Activated T-helper 1 cell treated with anti-CD3 and anti-CD28 coated beads, Interleukin-12 subunit alpha, Interleukin-12 subunit beta, Interleukin-2, Interleukin-4 antibody, amounts not matched to agents 30 ng/mL and 10 ng/mL and 1 ng/mL, durations not matched to agents 14 hours and 24 hours and 36 hours (primary cell): ENCODE results near the gene LY6G6D. TPM values are rescaled to one million over a fixed set of nuclear protein-coding genes. Genes with fewer than 3 reads are reported as not detected.

Source experiments
- DNase-seq: peaks from one replicate; pipeline ENCODE4 v3.0.0; 2021; ENCODE audit warnings: low spot score
- H3K27ac Mint-ChIP-seq: one replicate; pipeline ENCODE4 v1.8.0; 2021; ENCODE audit warnings: mild to moderate bottlenecking, mixed read lengths
- H3K27me3 Mint-ChIP-seq: one replicate; pipeline ENCODE4 v1.8.0; 2022; ENCODE audit warnings: mild to moderate bottlenecking, moderate library complexity, mixed read lengths; ENCODE audit not compliant: insufficient read depth
- H3K36me3 Mint-ChIP-seq: one replicate; pipeline ENCODE4 v1.8.0; 2021; ENCODE audit warnings: low read depth, mixed read lengths
- H3K4me1 Mint-ChIP-seq: one replicate; pipeline ENCODE4 v1.8.0; 2021; ENCODE audit warnings: low read depth, mixed read lengths
- H3K4me3 Mint-ChIP-seq: one replicate; pipeline ENCODE4 v1.8.0; 2021; ENCODE audit warnings: mild to moderate bottlenecking, moderate library complexity, mixed read lengths
- H3K9me3 Mint-ChIP-seq: one replicate; pipeline ENCODE4 v1.8.0; 2021; ENCODE audit warnings: mixed read lengths
- intact Hi-C: fragments of 100-400 bp; cut with micrococcal nuclease; formaldehyde crosslinking; loops from one replicate; pipeline ENCODE4 v1.15.1; 2024
- total RNA-seq: library from RNA; stranded (reverse); gene quantifications from 2 replicates; pipeline ENCODE4 v1.2.3, GENCODE V29; 2022

The LY6G6D gene
- total RNA-seq, 1 donor from 2014 or later, result not detected

DNA sequence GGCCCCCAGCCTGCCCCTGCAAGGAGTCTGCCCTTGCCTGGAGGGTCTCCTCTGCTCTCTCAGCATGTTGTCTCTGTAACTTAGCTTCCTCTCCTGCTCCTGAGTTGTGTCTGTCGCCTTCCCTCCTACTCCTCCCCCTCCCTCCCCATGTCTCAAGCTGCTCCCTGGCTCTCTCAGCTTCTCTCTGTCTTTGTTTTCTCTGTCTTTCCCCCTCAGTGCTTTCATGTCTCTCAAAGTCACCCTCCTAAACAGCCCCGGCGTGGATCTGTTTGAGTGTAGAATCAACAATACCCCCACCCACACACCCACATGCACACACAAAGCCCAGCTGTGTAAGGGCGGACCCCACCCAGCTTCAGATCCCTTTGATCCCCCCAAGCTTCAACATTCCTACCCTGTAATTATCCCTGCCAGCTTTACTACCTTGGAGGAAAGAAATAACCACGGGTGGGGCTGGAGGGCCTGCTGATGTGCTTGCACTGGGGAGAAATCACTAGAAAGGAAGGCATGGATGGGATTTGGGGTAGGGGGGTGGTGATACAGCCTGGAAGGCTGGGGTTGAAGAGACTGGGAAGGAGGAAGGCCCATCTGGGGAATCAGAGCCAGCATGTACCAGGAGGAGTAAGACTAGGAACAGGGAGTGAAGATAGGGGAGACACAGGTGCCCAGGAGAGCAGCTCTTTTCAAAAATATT, 1.0 kb upstream of the LY6G6D start:
- Mint-ChIP-seq H3K9me3 (no peaks in the 10 kb centered on the region), H3K4me1 (peaks cover 15% of the 10 kb centered on the region), H3K27me3 (peaks cover 10% of the 10 kb centered on the region), H3K4me3 (no peak overlapping the region), H3K36me3 (no peaks in the 10 kb centered on the region), H3K27ac (no peak overlapping the region)
- intact Hi-C loops, result no loop called here
- no peak for DNase-seq

DNA sequence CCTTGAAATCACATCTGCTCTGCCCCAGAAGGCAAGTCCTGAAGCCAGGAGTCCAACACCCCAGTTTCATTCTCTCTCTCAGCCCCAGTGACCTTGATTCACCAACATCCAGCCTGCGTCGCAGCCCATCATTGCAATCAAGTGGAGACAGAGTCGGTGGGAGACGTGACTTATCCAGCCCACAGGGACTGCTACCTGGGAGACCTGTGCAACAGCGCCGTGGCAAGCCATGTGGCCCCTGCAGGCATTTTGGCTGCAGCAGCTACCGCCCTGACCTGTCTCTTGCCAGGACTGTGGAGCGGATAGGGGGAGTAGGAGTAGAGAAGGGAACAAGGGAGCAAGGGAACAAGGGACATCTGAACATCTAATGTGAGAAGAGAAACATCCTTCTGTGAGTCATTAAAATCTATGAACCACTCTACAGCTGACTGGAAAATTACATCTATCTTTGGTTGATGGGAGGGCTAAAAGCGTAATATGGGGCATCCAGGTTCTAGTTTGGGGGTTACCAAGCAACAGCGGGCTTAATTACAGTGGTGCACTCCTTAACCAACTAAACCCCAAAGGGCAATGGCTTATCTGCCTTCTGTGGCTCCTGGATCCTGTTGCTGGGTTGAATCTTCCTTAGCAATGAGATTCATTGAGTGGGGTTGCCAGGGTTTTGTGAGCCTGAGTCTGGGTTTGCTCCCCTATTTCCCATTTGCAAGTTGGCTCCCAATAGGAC, 2.5 kb downstream of the LY6G6D start:
- Mint-ChIP-seq H3K9me3 (no peaks in the 10 kb centered on the region), H3K27ac (no peak overlapping the region), H3K27me3 (peaks cover 6% of the 10 kb centered on the region), H3K36me3 (no peaks in the 10 kb centered on the region), H3K4me3 (no peak overlapping the region), H3K4me1 (peaks cover 5% of the 10 kb centered on the region)
- intact Hi-C loops, result no loop called here
- DNase-seq, result no peak

DNA sequence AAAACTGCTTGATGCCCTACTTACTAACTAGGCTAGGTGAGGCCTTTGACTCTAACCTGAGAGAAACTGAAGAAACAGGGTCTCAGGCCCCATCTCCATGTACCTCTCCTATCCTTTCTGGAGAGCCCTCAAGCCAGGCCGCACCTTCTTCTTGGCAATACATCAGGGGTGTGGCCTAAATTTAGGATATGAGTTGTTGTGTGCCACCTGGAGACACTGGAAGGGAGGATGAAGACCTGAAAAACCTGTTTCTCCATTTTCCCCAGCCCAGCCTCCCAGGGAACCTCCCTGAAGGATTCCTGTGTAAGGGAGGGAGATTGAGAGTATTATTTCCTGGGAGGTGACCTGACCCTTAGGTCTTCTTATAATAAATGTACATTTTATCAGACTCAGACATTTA, 3.1 kb downstream of the LY6G6D start:
- peaks cover 6% of the 10 kb centered on the region for H3K27me3 Mint-ChIP-seq

DNA sequence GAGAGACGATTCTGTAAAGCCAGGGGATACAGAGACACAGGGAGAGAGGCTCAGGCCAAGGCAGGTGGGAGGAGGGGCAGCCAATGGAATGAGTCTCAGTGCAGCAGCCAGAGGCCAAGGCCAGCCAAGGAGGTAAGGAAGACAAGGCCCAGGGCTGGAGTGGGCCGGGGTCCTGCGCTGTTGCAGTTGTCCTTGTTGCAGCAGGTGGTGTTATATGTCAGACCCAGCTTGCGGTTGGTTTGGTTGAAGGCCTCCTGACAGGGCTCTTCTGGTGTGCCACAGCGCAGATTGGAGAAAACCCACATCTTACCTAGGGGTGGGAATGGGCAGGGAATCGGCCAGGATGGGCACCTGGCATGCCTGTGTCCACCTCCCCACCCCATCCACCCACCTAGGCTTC, 3.9 kb downstream of the LY6G6D start:
- Mint-ChIP-seq H3K27me3 (peaks cover 5% of the 10 kb centered on the region), H3K36me3 (no peaks in the 10 kb centered on the region), H3K4me3 (no peak overlapping the region), H3K9me3 (no peaks in the 10 kb centered on the region), H3K27ac (no peak overlapping the region), H3K4me1 (peaks cover 3% of the 10 kb centered on the region)
- no peak for DNase-seq
- intact Hi-C loops, result no loop called here

More for the DNA sequence above, 3.1 kb downstream of the LY6G6D start:
- no peak overlapping the region for H3K27ac Mint-ChIP-seq
- intact Hi-C loops, result no loop called here
- H3K9me3 Mint-ChIP-seq, result no peaks in the 10 kb centered on the region
- no peak overlapping the region for H3K4me3 Mint-ChIP-seq
- peaks cover 5% of the 10 kb centered on the region for H3K4me1 Mint-ChIP-seq
- DNase-seq, result no peak
- H3K36me3 Mint-ChIP-seq, result no peaks in the 10 kb centered on the region

DNA sequence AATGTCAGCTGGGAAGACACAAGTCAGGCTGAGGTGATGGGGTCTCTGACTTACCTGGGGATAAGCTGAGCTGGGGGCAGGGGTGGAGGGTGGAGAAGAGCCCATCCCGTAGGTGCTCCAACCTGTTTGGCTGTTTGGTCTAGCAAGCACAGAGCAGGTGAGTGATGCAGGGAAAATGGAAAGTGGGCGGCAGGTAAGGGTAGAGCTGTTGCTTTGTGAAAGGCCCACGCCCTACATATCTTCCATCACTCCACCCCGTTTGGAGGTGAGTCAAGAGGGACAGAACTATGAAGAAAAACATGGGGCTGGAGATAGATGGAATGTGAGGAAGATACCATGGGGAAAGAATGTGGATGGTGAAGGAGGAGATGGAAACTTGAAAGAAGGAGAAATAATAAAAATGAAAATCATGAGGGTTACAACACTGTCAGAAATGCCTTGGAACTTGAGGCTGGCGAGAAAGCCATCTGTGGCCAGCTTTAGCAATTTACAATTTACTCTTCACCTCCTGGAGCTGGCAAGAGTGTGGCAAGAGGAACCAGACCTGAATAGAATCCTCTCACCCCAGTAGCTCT, 5.1 kb downstream of the LY6G6D start:
- no peaks in the 10 kb centered on the region for H3K27me3 Mint-ChIP-seq
- intact Hi-C loops, result no loop called here
- H3K4me1 Mint-ChIP-seq, result no peaks in the 10 kb centered on the region
- no peaks in the 10 kb centered on the region for H3K9me3 Mint-ChIP-seq
- DNase-seq, result no peak
- H3K36me3 Mint-ChIP-seq, result no peaks in the 10 kb centered on the region
- no peak overlapping the region for H3K27ac Mint-ChIP-seq
- H3K4me3 Mint-ChIP-seq, result no peak overlapping the region

DNA sequence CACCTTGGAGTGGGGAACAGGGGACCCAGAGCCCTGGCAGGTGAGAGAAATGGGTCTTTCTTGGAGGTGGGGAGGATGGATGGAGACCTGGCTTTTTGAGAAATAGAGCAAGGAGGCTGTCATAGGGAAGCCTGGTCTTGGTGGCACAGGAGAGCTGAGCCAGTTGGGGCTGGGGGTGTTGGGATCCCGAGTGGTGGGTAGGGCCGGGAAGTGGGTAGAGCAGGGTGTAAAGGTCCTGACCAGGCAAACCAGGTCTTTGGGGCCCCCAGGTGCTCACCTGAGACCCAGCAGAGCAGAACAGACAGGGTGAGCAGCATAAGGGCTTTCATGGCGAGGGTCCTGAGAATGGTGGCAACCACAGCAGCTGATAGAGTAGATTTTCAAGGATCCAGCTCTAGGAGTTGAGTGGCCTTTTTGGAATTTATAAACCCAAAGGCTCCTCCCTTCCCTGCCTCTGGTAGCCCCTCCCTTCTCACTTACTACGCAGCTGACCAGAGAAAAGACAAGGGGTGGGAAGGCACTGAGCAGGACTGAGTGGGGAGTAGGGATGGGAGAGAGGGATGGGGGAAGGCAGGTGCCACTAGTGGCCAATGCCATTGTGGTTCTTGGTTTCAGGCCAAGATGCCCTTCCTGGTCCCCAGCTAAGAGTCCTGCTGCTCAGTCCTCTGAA, 6.3 kb downstream of the LY6G6D start, which contains the start of gene LY6G6C:
LY6G6C (minus strand) TSS at position 396 of the 670 bp plus-strand sequence; CDS start at position 329, 67 bp downstream.
- no peak for DNase-seq
- H3K27me3 Mint-ChIP-seq, result no peaks in the 10 kb centered on the region
- H3K36me3 Mint-ChIP-seq, result no peaks in the 10 kb centered on the region
- intact Hi-C loops, result no loop called here
- peaks cover 11% of the 10 kb centered on the region for H3K4me1 Mint-ChIP-seq
- no peak within 1 kb of the TSS for H3K4me3 Mint-ChIP-seq
- no peaks in the 10 kb centered on the region for H3K9me3 Mint-ChIP-seq
- no peak within 1 kb of the TSS for H3K27ac Mint-ChIP-seq

DNA sequence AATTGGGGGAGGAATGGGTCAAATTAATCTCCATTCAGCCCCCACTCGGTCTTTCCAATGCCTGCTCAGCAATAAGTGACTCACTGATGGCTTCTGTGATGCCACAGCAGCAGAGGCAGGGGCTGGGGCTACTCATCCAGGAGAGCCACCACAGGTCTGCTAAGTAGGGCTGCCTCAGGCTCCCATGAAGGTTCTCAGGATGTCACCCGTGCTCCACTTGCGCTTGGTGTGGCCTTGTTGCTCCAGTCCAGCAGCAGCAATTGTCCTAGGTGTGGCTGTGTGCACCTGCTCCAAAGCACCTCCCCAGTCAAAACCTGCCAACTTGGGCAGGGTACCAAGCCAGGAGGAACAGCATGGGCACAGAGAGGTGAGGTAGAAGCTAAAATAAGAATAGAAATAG, 7.0 kb downstream of the LY6G6D start:
- intact Hi-C loops, result no loop called here
- Mint-ChIP-seq H3K27me3 (no peaks in the 10 kb centered on the region), H3K4me1 (peaks cover 18% of the 10 kb centered on the region), H3K4me3 (no peak overlapping the region), H3K9me3 (no peaks in the 10 kb centered on the region), H3K27ac (no peak overlapping the region), H3K36me3 (no peaks in the 10 kb centered on the region)
- no peak for DNase-seq

DNA sequence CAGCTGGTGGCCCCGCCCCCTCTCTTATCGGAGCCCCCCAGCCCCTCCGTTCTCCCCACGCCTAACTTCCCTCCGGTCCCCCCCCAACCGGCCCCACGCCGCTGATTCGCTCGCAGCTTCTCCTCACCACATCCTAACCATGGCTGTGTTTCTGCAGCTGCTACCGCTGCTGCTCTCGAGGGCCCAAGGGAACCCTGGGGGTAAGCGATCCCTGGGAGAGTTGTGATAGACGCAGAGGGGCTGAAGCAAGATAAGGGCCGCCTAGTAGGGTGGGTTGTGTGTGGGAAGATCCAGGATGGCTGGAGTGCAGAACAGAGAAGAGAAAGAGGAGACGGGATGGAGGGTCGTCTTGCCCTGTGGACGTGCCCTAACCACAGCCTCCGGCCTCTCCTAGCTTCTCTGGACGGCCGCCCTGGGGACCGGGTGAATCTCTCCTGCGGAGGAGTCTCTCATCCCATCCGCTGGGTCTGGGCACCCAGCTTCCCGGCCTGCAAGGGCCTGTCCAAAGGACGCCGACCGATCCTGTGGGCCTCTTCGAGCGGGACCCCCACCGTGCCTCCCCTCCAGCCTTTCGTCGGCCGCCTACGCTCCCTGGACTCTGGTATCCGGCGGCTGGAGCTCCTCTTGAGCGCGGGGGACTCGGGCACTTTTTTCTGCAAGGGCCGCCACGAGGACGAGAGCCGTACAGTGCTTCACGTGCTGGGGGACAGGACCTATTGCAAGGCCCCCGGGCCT, 8.3 kb downstream of the LY6G6D start, which contains the start of gene MPIG6B:
MPIG6B (plus strand) TSS at position 129 of the 735 bp plus-strand sequence; CDS start at position 140, 11 bp downstream.
- no peaks in the 10 kb centered on the region for H3K36me3 Mint-ChIP-seq
- H3K9me3 Mint-ChIP-seq, result no peaks in the 10 kb centered on the region
- H3K27ac Mint-ChIP-seq, result no peak within 1 kb of the TSS
- H3K4me3 Mint-ChIP-seq, result no peak within 1 kb of the TSS
- DNase-seq, result no peak
- H3K27me3 Mint-ChIP-seq, result no peaks in the 10 kb centered on the region
- peaks cover 25% of the 10 kb centered on the region for H3K4me1 Mint-ChIP-seq
- intact Hi-C loops, result no loop called here

DNA sequence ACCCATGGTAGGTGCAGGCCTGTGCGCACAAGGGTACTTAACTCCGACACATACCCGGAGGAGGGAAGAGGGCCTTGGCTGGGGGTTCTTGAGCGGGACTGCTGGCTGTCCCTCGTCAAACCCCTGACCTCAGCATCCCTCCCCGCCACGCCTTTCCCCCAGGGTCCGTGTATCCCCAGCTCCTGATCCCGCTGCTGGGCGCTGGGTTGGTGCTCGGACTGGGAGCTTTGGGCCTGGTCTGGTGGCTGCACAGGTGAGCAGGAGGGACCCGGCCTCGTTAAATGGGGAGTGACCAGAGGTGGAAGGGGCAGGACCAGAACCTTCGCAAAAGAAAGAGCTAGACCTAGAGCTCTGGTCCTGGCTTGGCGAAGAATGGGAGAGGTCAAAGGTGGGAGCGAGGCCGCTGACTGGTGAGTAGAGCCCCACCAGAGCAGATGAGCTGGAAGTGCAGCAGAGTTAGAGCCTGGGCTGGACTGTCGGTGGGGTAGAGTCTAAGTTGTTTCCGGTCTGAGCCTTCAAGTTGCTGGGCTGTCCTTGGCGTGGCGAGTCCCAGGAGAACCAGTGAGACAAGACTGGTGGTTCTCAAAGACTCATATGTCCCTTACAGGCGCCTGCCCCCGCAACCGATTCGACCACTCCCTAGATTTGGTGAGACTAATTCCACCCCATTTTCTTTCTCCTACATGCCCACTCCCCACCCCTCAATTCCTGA, 9.0 kb downstream of the LY6G6D start:
- no peak for DNase-seq
- Mint-ChIP-seq H3K27me3 (no peaks in the 10 kb centered on the region), H3K4me1 (peaks cover 27% of the 10 kb centered on the region), H3K9me3 (no peaks in the 10 kb centered on the region), H3K27ac (no peak overlapping the region), H3K36me3 (no peaks in the 10 kb centered on the region), H3K4me3 (no peak overlapping the region)
- intact Hi-C loops, result no loop called here

DNA sequence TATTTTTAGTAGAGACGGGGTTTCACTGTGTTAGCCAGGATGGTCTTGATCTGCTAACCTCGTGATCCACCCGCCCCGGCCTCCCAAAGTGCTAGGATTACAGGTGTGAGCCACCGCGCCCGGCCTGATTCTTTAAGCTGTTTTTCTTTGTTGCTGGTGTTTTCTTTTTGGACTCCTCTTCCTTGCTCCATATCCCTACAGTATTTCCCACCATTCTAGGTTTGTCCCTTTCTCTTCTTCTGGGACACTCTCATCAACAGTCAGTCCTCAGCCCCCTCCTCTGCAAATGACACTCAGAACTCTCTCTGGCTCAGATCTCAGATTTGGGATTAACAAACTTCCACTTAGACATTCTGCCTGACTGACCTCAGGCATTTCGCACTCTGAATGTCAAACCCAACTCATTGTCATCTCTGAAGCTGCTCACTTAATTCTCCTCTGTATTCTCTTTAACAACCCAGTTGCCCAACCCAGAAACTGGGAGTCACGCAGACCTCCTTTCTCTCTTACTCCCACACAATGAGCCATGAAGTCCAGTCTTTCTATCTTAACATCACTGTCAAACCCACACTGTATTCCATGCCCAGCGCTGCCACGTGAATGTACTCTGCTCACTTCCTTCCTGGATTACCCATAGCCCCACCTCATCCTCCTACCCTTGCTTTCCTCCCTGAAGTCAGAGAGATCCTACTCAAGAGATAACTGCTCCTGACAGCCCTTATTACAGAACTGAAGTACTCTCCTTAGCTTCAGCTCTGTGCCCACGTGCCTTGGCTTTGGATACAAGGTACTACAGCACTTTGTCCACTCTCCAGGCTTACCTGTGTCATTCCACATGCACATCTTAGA, 10.6 kb downstream of the LY6G6D start:
- no peak for DNase-seq
- peaks cover 6% of the 10 kb centered on the region for H3K36me3 Mint-ChIP-seq

DNA sequence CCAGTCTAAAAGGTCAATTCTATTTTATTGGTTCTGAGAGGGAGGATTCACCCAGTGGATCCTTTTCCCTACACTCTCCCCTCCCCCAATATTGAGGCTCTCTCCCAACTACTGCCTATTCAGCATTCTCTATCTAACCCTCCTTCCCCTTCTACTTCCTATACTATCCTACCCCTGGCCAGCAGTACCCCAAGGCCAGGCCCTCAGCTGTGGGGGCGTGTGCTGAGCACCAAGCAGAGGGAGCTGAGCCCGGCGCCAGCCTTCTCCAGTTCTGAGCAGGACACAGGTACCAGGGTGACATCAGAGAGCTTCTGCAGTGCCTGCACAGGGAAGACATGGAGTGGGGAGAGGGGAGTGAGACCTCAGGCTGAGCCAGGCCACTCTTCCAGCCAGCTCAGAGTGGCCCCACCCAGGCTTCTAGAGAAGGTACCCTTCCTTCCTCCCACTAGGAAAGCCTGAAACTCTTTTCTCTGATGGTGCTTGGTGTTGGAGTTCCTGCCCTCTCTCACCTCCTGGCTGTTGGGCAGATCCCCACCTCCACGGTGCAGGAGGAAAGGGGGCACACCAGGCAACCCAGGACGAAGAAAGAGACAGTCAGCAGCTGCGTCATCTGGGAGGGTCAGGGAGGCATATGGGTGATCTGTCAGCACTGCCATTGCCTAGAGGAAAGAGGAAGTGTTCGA, 12.0 kb downstream of the LY6G6D start:
- H3K36me3 Mint-ChIP-seq, result peaks cover 14% of the 10 kb centered on the region
- H3K4me1 Mint-ChIP-seq, result peaks cover 40% of the 10 kb centered on the region
- H3K9me3 Mint-ChIP-seq, result no peaks in the 10 kb centered on the region
- intact Hi-C loops, result no loop called here
- H3K27ac Mint-ChIP-seq, result peak overlapping the region; percentile 73
- DNase-seq, result no peak
- peak overlapping the region; percentile 64 for H3K4me3 Mint-ChIP-seq
- no peaks in the 10 kb centered on the region for H3K27me3 Mint-ChIP-seq

More for the DNA sequence above, 10.6 kb downstream of the LY6G6D start:
- Mint-ChIP-seq H3K27me3 (no peaks in the 10 kb centered on the region), H3K27ac (peak overlapping the region; percentile 2), H3K9me3 (no peaks in the 10 kb centered on the region), H3K4me3 (no peak overlapping the region), H3K4me1 (peaks cover 40% of the 10 kb centered on the region)
- intact Hi-C loops, result no loop called here
